Gastrocnemius medialis (tissue), 4 donors: Measurements from ENCODE around the gene SPC24.
"Not testable (repeated sequence)": the region's sequence is repeated elsewhere in the genome, so short reads cannot be mapped to it uniquely, and the experiment has no call there.

Source experiments
- CTCF ChIP-seq, 5 experiments: fragments of 450-650 bp in 3 of 5; fragments of 200-600 bp in 2 of 5; sonication (generic) in 2 of 5; IDR thresholded peaks in 4 of 5; conservative IDR thresholded peaks in 1 of 5; 1 replicate in 4 of 5; 2 replicates in 1 of 5; pipeline ENCODE4 v1.5.1; 2016 to 2019; ENCODE audit warnings: antibody characterized with exemption in 5 of 5, mild to moderate bottlenecking in 3 of 5, moderate library complexity in 3 of 5
- POLR2A ChIP-seq, 2 donors: fragments of 450-650 bp; IDR thresholded peaks; one replicate each; pipeline ENCODE4 v1.6.1; 2017; ENCODE audit warnings: antibody characterized with exemption in 2 of 2, mild to moderate bottlenecking in 2 of 2, moderate library complexity in 2 of 2

DNA sequence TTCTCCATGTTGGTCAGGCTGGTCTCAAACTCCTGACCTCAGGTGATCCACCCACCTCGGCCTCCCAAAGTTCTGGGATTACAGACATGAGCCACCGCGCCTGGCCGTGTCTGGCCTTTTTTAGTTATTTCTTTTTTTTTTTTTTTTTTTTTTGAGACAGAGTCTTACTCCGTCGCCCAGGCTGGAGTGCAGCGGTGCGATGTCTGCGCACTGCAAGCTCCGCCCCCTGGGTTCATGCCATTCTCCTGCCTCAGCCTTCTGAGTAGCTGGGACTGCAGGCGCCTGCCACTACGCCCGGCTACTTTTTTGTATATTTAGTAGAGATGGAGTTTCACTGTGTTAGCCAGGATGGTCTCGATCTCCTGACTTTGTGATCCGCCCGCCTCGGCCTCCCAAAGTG is 33.6 kb downstream of the SPC24 start:
- TF ChIP-seq CTCF (IDR thresholded peaks at IDR 0.05 in 4 of 5, conservative IDR thresholded peaks at IDR 0.05 in 1 of 5); POLR2A (IDR thresholded peaks at IDR 0.05): not testable (repeated sequence)
